ACC112 (cell line): Measurements from ENCODE around the gene SART3.

Source experiments
- H2AFZ ChIP-seq: fragments of 200-600 bp; sonication (generic); one replicate; pipeline ENCODE4 v1.6.0; 2017; ENCODE audit warnings: antibody characterized with exemption, low read length; ENCODE audit not compliant: unreplicated experiment
- H3K27ac ChIP-seq: fragments of 200-600 bp; sonication (generic); 2 replicates; pipeline ENCODE4 v1.5.1; 2014; ENCODE audit warnings: low read depth, mild to moderate bottlenecking, antibody characterized with exemption, low read length, moderate library complexity
- H3K27me3 ChIP-seq: fragments of 200-600 bp; sonication (generic); 2 replicates; pipeline ENCODE4 v1.6.1; 2014; ENCODE audit warnings: mild to moderate bottlenecking, antibody characterized with exemption, low read length, moderate library complexity, mixed read lengths; ENCODE audit not compliant: insufficient read depth
- H3K36me3 ChIP-seq: fragments of 200-600 bp; sonication (generic); 2 replicates; pipeline ENCODE4 v1.6.1; 2016; ENCODE audit warnings: mild to moderate bottlenecking, antibody characterized with exemption, low read length, moderate library complexity, mixed read lengths; ENCODE audit not compliant: insufficient read depth
- H3K4me1 ChIP-seq: fragments of 200-600 bp; sonication (generic); one replicate; pipeline ENCODE4 v1.6.1; 2016; ENCODE audit warnings: low read length, mixed read lengths; ENCODE audit not compliant: insufficient read depth, unreplicated experiment, control insufficient read depth
- H3K4me3 ChIP-seq: fragments of 200-600 bp; sonication (generic); 2 replicates; pipeline ENCODE4 v1.5.1; 2014; ENCODE audit warnings: mild to moderate bottlenecking, low read depth, low read length
- H3K79me2 ChIP-seq: fragments of 200-600 bp; sonication (generic); one replicate; pipeline ENCODE4 v1.6.0; 2016; ENCODE audit warnings: low read length; ENCODE audit not compliant: control insufficient read depth, unreplicated experiment, insufficient read depth

Gene SART3

DNA sequence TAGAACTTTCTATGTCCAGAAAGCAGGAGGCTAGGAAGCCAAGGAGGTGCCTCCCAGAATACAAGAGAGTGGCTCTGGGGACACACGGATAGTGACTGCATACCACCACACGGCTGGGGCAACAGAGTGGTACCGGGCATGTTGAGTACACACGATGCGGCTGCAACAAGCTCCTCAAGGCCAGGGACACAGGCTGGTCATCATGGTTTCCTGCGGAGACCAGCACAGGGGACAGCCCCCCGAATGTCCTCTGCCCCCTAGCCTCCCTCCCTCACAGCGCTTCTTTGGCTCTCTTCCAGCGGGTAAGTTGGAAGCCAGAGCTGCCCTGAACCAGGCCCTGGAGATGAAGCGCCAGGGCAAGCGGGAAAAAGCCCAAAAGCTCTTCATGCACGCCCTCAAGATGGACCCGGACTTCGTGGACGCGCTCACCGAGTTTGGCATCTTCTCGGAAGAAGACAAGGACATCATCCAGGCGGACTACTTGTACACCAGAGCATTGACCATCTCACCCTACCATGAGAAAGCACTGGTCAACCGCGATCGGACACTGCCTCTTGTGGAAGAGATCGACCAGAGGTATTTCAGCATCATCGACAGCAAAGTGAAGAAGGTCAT lies 42.8 kb downstream of the SART3 start:
- H3K4me1 ChIP-seq: peaks cover 6% of the 10 kb centered on the region
- no peak overlapping the region for H2AFZ ChIP-seq
- H3K4me3 ChIP-seq: no peak overlapping the region
- peaks cover 36% of the 10 kb centered on the region for H3K36me3 ChIP-seq
- H3K27ac ChIP-seq: no peak overlapping the region
- 0 out of 2 replicates have a peak, but pooled peaks cover 5% of the 10 kb centered on the region for H3K27me3 ChIP-seq
- H3K79me2 ChIP-seq: no peaks in the 10 kb centered on the region

DNA sequence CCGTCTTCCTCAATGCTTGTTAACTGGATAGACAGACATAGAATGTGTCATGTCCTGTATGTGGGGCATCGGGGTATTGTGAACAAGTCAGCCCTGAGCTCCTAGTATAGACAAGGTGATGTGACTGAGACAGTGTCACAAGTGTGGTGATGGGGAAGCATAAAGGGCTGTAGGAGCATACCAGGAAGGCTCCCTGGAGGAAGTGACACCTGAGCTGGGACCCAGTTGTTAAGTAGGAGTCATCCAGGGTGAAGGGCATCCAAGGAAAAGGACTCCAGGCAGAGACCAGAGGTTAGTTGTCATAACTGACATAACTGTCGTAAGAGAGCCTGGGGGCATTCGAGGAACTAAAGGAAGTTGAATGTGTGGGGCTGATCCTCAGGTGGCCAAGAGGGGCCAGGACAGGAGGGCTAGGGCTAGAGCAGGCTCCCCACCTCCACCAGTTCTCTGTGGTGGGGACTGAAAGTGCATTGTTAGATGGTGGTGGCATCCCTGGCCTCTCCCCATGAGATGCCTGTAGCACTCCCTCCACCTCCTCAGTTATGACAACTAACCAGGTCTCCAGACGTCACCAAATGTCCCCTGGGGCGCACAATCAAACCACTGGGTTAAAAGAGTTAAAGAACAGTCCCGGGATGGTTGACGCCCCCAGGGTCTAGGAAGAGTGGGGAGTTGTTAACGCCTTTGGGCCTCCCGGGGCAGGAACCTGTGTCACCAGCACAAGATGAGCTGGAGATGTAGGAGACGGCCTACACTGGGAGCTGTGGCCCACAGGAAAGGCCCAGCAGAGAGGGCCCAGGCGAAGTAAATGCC lies 43.5 kb downstream of the SART3 start:
- H3K79me2 ChIP-seq: no peaks in the 10 kb centered on the region
- H3K27me3 ChIP-seq: 0 out of 2 replicates have a peak, but pooled peaks cover 5% of the 10 kb centered on the region
- H2AFZ ChIP-seq: no peak overlapping the region
- H3K4me3 ChIP-seq: no peak overlapping the region
- peaks cover 30% of the 10 kb centered on the region for H3K36me3 ChIP-seq
- no peak overlapping the region for H3K27ac ChIP-seq
- peaks cover 6% of the 10 kb centered on the region for H3K4me1 ChIP-seq

DNA sequence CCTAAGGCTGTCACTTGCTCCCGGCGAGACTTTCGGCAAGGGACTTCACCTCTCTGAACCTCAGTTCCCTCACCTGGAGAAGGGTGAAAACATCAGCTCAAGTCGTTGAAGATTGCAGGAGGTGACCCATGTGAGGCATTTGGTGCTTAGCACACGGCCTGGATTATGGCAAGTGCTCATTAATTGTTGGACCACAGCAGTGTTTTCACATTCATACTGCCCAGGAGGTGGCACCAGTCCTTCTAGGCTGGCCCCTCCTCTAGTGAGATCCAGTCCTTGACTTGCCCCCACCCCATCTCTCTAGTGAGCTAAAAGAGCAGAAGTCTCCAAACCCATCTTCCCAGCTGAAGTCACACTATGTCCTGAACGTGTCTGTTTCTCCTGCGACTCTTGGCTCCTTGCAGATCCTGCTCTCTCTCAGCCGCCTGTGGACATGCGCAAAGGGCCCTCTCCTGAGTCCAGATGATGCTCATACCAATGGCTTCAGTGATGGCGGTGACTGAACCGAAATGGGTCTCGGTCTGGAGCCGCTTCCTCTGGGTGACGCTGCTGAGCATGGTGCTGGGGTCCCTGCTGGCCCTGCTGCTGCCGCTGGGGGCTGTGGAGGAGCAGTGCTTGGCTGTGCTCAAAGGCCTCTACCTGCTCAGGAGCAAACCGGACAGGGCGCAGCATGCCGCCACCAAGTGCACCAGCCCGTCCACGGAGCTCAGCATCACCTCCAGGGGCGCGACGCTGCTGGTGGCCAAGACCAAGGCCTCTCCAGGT lies 44.3 kb downstream of the SART3 start:
- no peak overlapping the region for H2AFZ ChIP-seq
- no peaks in the 10 kb centered on the region for H3K79me2 ChIP-seq
- peaks cover 27% of the 10 kb centered on the region for H3K36me3 ChIP-seq
- peaks cover 6% of the 10 kb centered on the region; the same call in 1 of the 2 replicates for H3K27me3 ChIP-seq
- H3K27ac ChIP-seq: no peak overlapping the region
- H3K4me1 ChIP-seq: peaks cover 6% of the 10 kb centered on the region
- no peak overlapping the region for H3K4me3 ChIP-seq

DNA sequence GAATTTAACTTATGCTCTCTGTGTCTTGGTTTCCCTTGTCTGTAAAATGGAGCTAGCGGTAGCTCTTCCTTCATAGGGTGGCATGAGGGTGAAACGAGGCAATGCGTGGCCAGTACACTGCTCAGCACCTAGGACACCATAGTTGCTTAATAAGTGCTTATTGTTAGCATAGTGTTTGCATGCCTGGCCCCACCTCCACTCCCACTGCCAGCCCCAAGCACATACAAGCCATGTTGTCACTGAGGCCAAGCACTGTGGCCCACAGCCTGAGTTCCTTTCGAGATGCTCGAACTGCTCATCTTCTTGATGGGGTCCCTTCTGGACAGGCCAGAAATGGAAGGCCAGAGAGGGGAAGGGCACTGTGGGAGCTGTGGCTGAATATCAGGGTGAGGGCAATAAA lies 45.1 kb downstream of the SART3 start:
- Histone ChIP-seq H3K79me2 (no peaks in the 10 kb centered on the region), H3K36me3 (peaks cover 19% of the 10 kb centered on the region; the same call in 1 of the 2 replicates), H3K27me3 (peaks cover 10% of the 10 kb centered on the region; the same call in 1 of the 2 replicates), H3K27ac (no peak overlapping the region), H2AFZ (no peak overlapping the region), H3K4me1 (peaks cover 6% of the 10 kb centered on the region), H3K4me3 (peak overlapping the region; percentile 77)

DNA sequence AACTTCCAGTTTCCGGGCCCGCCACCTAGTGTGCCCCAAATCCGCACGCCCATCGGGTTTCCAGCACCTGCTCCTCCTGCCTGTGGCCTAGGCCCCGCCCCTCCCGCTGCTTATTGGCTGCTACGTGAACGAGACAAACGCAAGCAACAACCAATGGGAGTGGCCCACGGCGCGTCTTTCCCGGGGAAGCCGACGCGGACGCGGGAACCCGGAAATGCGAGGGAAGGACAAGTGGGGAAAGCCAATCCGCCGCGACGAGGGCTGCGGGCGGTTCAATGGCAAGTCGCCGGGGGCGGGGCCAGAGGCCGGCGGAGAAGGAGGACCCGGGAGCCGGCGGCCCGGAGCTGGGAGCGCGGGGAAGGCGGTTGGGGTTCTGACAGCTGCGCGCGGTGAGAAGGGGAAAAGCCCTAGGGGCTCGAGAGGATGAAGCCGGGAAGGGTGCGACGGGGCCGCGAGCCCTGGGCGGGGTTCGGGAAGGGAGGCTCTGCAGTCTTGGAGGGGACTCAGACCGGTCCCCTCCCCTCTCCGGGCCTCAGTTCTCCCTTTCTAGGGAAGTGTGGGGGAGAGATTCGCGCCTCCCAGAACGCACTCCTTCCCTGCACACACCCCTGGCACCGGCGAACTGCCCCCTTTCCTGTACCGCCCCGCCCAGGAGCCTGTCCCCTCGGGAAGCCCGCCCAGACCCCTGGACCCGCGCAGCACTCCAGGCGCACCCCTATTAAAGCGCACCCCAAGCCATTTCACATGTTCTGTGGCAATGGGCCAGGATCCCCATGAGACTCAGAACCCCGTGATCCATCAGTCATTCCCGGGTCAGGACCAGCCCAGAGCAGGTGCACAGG lies 45.8 kb downstream of the SART3 start, which contains the start of gene FICD:
Gene FICD, plus strand, starts transcription at position 305 of the 842 bp plus-strand sequence. CDS start 1,696 bp downstream, outside the sequence.
- H3K27me3 ChIP-seq: peaks cover 10% of the 10 kb centered on the region; the same call in 1 of the 2 replicates
- H3K27ac ChIP-seq: peak within 1 kb of the TSS; percentile 20; the same call in 1 of the 2 replicates
- H2AFZ ChIP-seq: no peak within 1 kb of the TSS
- H3K79me2 ChIP-seq: no peaks in the 10 kb centered on the region
- H3K4me3 ChIP-seq: peak within 1 kb of the TSS; percentile 77
- H3K36me3 ChIP-seq: peaks cover 12% of the 10 kb centered on the region; the same call in 1 of the 2 replicates
- peaks cover 6% of the 10 kb centered on the region for H3K4me1 ChIP-seq

DNA sequence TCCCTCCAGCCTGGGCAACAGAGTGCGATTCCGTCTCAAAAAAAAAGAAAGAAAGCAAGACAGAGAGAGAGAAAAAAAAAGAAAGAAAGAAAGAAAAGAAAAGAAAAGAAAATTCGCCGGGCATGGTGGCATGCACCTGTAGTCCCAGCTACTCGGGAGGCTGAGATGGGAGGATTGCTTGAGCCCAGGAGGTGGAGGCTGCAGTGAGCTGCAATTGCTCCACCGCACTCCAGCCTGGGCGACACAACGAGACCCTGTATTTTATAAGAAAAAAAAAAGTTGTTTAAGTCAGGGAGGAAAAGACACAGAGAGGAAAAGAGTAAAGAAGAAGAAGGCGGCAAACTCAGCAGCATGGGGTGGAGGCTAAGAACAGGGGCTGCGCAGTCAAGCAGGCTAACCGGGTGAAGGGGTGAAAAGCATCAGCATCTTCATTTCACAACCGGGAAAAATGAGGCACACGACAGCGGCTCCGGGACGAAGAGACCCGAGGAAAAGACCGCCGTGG lies 46.5 kb downstream of the SART3 start:
- Histone ChIP-seq H2AFZ (no peak overlapping the region), H3K79me2 (no peaks in the 10 kb centered on the region), H3K27ac (no peak overlapping the region)

DNA sequence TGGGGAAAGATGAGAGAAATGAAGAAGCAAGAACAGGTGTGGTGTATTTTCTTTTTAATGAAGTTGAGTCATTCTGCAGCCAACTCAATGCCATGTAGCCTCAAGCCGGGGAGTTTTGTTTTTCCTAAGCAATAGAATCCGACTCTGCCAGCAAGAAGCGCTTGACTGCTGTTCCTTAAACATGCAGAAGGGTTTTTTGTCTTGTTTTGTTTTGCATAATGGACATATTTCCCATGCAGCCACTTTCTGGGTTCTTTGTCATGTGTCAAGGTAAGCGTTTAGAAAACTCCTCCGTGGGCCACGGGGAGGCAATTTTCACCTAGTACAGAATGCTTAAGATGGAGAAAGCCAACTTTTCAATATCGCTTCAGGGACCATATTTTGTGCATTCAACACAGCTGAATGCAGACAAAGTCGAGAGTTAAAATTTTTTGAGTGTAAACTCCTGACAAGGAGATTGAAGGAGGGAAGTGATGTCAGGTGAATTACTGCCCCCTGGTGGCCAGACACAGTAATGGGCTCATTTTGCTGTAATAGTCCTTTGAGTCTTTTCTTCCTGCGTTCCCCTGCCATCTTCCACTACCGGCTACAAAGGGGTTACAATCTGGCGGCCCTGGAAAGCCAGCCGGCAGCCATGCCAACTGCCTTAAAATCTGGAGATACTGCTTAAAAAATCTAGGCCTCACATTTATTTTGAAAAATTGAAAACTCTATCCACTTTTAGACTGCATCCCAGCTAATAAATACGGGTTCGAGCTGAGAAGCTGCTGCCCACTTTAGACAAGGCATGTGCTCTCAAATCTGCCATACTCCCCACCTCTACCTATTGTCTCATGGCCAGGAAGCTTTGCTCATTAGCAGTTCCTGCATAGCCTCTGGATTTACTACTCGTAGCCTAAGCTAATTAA lies 49.1 kb downstream of the SART3 start:
- no peak overlapping the region for H3K4me3 ChIP-seq
- H3K27me3 ChIP-seq: peaks cover 25% of the 10 kb centered on the region
- no peaks in the 10 kb centered on the region for H3K79me2 ChIP-seq
- no peak overlapping the region for H3K27ac ChIP-seq
- peaks cover 6% of the 10 kb centered on the region for H3K4me1 ChIP-seq
- no peaks in the 10 kb centered on the region for H3K36me3 ChIP-seq
- no peak overlapping the region for H2AFZ ChIP-seq

More for the DNA sequence above, 46.5 kb downstream of the SART3 start:
- H3K27me3 ChIP-seq: peaks cover 11% of the 10 kb centered on the region; the same call in 1 of the 2 replicates
- H3K4me1 ChIP-seq: peaks cover 6% of the 10 kb centered on the region
- H3K4me3 ChIP-seq: peak overlapping the region; percentile 77
- 0 out of 2 replicates have a peak, but pooled peaks cover 11% of the 10 kb centered on the region for H3K36me3 ChIP-seq

DNA sequence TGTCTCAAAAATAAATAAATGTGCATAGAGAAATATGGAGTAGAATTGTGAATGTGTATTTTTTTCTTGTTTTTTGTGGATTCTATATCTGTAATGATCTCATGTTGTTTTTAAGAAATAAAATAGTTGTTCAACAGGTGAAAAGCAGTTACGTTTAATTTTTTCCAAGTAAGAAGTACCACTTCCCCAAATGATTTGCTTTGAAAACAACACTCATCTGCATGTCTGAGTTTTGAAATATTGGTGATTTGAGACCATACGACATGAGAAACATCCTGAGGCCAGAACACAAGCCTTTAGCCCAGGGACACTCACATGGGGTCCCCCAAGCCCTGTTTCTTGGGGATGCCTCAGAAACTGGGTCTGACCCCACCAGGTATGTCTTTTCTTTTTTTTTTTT lies 50.1 kb downstream of the SART3 start:
- H3K27me3 ChIP-seq: peaks cover 33% of the 10 kb centered on the region
- no peak overlapping the region for H3K4me3 ChIP-seq
- no peaks in the 10 kb centered on the region for H3K79me2 ChIP-seq
- H2AFZ ChIP-seq: no peak overlapping the region
- peaks cover 2% of the 10 kb centered on the region for H3K4me1 ChIP-seq
- H3K27ac ChIP-seq: no peak overlapping the region
- no peaks in the 10 kb centered on the region for H3K36me3 ChIP-seq

DNA sequence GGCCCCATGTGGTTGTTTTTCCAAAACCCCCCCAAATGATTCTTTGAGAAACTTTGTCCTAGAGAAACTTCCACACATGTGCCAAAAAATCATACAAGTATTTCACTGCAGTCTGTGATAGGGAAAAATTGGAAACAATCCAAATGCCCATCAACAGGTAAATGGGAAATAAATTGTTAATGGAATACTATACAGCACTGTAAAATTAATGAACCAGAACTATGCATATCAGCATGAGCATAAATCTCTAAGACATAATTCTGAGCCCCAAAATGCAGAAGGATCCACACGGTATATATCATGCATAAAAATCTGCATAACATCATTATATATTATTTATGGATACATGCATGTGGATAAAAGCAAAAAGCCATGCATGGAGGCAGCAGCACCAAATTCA lies 51.2 kb downstream of the SART3 start:
- H3K27ac ChIP-seq: no peak overlapping the region
- H3K79me2 ChIP-seq: no peaks in the 10 kb centered on the region
- H2AFZ ChIP-seq: no peak overlapping the region
- H3K36me3 ChIP-seq: no peaks in the 10 kb centered on the region
- H3K4me3 ChIP-seq: no peak overlapping the region
- peaks cover 43% of the 10 kb centered on the region for H3K27me3 ChIP-seq
- H3K4me1 ChIP-seq: no peaks in the 10 kb centered on the region
